ENCODE data around the gene NUP214.
"Not testable (repeated sequence)": the region's sequence is repeated elsewhere in the genome, so short reads cannot be mapped to it uniquely, and the experiment has no call there.

Gene NUP214

DNA sequence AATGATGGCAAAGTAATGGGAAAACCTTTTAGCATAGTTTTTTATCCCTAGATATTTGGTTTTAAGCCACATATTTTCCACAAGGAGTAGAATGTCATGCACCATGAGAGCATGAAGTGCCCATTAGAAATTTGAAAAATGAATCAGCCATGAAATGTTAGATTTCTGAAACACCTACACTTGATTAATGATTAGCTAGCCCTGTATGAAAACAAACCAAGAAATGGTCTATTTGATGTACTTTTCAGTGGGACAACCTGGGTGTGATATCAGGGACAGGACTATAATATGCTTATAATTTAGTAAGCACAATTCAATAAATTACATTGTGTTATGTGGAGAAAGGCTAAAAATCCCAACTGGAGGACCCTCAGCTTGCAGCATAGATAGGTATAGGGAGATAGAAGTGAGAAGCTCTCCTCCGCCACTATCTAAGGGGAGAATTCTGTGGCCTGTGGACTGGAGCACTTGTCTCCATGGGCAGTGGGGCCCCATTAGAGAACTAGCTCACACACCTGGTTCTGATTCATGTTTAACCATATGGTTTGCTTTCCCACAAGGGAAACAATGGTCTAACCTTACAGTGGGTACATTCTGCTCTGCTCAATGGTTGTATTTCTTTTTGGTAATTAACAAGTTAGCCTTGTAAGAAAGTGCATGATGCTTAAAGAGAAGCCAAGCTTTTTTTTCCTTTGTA, 35.2 kb downstream of the NUP214 start:
- no peak for DNase-seq (ENCODE audit: low read depth in 3 of 3)

DNA sequence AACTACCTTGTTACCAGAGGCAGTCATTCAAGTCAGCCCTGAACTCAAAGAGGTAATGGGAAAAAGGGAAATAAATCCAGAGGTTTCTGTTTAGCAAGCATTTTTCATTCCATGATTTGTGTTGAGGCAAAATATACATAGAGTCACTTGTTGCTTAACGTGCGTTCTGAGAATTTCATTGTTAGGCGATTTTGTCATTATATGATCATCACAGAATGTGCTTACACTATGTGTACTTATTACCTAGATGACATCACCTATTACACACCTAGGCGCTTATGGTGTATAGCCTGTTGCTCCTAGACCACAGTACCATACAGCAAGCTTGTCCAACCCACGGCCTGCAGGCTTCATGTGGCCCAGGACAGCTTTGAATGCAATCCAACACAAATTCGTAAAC, 36.2 kb downstream of the NUP214 start:
- no peak for DNase-seq (ENCODE audit: low read depth in 3 of 3)

DNA sequence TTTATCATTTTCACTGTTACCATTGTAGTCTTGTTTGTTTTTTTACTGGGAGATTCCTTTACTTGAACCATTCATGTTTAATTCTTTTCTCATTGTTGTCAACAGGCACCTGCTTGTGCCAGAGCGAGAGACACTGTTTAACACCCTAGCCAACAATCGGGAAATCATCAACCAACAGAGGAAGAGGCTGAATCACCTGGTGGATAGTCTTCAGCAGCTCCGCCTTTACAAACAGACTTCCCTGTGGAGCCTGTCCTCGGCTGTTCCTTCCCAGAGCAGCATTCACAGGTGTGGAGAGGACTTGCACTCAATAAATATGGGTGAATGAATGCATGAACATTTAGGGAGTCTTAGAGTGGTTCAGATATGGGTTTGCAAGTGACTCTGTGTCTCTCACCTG, 37.5 kb downstream of the NUP214 start:
- DNase-seq (ENCODE audit: low read depth in 3 of 3) = no peak

DNA sequence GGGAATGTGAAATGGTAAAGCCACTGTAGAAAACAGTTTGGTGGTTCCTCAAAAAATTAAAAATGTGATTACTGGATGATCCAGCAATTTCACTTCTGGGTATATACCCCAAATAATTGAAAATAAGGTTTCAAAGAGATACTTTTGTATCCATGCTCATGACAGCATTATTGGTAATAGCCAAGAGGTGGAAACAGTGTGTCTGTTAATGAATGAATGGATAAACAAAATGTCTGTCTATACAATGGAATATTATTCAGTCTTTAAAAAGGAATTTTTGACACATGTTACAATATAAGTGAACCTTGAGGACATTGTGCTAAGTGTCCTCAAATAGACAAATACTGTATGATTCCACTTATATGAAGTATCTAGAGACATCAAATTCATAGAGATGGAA, 40.1 kb downstream of the NUP214 start:
- DNase-seq (ENCODE audit: low read depth in 3 of 3) = no peak

DNA sequence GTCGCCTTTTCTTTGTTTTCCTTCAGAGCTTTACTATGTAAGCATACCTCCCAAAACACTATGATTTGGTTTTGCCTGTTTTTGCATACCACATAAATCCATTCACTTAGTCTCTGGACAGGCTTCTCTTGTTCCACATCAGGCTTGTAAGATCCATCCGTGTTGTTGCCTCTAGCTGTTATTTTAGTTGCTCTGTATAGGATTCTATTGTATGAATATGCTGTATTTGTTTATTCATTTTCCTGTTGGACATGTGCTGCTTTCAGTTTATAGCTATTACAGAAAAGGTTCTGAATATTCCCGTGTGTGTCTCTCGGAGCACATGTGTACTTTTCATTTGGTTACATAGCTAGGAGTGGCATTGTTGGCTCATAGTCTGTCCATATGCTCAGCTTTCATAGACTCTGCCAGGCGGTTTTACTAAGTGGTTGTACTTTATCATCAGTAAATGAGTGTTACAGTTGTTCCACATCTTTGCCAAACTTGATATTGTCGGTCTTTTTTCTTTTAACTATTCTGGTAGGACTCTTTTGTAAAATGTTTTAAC, 41.8 kb downstream of the NUP214 start:
- no peak for DNase-seq (ENCODE audit: low read depth in 3 of 3)

DNA sequence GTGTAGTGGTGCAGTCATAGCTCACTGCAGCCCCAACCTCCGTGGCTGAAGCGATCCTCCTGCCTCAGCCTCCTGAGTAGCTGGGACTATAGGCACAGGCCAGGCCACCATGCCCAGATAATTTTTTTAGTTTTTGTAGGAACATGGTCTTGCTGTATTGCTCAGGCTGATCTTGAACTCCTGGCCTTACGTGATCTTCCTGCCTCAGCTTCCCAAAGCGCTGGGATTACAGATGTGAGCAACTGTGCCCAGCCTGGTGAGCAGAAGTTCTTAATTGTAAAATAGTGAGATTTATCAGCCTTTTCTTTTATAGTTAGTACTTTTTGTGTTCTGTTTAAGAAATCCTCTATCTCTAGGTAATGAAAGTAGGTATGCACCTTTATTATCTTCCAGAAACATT, 42.5 kb downstream of the NUP214 start:
- no peak for DNase-seq (ENCODE audit: low read depth in 3 of 3)

DNA sequence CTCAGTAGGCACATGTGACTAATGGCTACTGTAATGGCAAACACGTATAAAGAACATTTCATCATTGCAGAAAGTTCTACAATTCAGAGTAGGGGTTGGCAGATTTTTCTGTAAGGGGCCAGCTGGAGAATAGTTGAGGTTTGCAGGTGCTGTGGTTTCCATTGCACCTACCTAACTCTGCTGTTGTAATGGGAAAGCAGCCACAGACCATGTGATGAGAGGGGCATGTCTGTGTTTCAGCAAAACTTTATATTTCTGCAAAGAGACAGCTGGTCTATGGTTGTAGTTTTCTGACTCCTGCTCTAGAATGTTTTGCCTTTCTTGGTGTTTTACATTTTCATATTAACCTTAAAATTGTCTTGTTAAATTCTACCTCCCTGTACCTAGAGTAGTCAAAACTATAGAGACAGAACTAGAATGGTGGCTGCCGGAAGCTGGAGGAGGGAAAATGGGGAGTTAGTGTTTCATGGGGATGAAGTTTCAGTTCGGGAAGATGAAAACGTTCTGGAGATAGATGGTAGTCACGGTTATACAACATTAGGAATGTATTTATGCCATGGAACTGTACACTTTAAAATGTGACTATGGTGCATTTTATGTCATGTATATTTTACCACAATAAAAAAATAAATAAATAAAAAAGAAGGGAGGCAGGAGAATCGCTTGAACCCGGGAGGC, 44.3 kb downstream of the NUP214 start:
- DNase-seq (ENCODE audit: low read depth in 3 of 3) = no peak

DNA sequence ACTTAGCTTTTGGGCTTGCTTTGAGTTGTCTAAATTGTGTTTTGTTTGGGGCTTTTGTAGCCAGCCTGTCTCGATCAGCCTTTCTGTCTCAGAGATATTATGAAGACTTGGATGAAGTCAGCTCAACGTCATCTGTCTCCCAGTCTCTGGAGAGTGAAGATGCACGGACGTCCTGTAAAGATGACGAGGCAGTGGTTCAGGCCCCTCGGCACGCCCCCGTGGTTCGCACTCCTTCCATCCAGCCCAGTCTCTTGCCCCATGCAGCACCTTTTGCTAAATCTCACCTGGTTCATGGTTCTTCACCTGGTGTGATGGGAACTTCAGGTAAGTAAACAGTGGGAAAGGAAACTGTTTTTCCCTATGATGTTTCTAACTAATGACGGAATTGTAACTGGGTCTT, 48.6 kb downstream of the NUP214 start:
- DNase-seq (ENCODE audit: low read depth in 3 of 3) = no peak

DNA sequence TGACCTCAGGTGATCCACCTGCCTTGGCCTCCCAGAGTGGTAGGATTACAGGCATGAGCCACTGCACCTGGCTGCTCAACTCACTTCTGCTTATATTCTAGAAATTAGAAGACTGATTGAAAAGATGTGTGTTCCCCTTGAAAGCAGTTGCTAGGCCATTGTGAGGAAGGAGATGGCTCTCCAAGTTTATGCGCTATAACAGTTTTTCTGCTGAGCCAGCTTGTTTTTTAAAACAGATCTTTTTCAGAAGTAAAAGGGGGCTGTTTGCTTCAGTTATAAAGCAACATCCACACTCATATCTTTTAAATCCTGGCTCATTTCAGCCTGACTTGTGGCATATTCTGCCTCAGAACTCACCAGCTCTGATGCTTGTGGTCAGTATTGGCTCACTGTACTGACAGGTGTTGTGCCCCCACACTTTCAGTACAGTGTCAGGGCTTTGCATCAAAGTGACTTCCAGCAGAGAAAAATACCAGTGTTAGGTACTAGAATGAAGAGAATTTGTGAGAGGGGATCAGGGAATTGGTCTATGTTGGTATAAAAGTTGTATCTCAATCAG, 49.4 kb downstream of the NUP214 start:
- no peak for DNase-seq (ENCODE audit: low read depth in 3 of 3)

DNA sequence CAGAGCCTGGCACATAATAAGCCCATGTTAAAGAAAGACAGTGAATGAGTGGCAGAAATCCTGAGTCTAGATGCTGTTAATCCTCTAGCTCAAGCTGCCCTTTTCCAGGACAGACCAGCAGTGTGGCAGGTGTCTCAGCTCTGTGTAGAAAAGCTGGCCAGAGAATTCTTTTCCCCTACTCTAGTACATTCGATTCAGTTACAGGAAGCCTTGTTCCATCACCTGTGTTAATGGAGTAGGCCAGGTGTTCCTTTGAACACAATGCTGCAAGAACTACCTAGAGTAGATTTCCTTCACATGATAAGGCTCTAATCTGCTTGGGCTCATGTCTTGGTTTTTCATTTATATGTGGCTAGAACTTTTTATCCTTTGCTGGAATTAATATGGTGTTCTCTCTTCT, 52.5 kb downstream of the NUP214 start:
- no peak for DNase-seq (ENCODE audit: low read depth in 3 of 3)

DNA sequence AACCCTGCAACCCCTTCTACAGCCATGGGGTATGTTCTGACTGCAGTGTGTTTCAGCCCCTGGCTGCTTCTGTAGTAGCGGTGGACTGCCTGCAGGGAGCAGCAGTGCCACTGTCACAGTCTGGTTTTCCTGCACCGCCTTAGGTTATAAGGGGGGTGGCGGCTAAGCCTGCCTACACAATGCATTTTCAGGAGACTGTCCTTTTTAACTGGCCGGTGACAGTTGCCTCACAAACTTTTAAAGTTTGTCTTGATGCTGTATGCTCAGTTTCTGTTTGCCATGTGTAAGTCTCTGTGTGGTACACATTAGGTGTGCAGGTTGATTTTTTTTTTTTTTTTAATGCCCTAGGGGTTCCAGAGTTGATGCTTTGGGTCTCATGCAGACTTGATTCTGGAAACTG, 53.0 kb downstream of the NUP214 start:
- peak; percentile 27 to 49 (median 45) for DNase-seq (ENCODE audit: low read depth in 3 of 3)

DNA sequence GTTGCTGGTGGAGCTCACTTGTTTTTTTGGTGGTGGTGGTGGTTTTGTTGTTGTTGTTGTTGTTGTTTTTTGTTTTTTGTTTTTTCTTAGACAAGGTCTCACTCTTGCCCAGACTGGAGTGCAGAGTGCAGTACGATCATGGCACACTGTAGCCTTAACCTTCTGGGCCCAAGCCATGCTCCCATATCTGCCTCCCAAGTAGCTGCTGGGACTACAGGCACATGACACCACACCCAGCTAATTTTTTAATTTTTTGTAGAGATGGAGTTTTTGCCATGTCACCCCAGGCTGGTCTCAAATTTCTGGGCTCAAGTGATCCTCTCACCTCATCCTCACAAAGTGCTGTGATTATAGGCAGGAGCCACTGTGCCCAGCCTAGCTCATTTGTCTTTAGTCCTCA, 53.5 kb downstream of the NUP214 start:
- no peak for DNase-seq (ENCODE audit: low read depth in 3 of 3)

DNA sequence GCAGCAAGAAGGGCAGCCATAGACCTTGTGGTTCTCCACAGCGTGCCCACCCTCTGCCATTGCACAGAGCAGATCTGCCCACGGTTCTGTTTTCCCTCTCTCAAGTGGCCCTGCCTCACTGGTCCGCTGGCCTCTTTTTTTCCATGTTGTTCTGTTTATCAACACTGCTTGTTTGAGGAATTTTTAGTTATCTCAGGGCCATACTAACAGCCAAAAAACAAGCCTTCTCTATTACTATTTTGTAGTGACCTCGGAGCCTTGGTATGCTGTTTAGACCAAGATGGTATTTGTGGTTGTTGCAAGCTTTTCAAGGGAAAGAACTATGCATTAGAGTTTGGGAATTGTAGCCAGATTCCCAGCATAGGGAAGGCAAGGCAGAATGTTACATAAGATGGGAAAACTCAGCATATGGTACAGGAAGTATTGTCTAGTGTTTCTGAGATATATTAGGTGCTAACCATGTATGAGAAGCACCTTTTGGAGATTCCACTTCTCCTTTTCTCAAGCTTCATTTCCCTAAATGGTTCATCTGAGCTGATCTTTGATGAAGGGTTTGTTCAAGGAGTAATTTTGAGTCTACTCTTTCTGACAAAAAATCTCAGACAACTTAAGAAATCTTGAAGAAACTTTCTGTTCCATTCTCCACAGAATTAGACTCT, 54.3 kb downstream of the NUP214 start:
- DNase-seq (ENCODE audit: low read depth in 3 of 3) = no peak

DNA sequence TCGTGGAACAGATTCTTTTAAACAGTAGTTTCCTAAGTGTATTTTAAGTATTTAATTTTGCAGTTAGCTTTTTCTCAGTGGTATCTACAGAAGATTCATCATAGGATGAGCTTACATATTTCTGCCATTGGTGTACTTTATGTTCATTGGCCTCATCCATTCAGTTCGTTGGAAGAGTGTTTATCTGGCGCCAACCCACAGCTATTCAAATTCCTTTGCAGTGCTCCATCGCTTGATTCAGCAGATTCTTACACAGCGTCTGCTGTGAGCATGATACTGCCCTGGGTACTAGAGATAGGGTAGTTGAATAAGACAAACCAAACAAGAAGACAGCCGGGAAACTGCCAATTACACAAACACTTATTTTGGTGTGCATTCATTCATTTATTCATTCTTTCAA, 55.1 kb downstream of the NUP214 start:
- no peak for DNase-seq (ENCODE audit: low read depth in 3 of 3)

DNA sequence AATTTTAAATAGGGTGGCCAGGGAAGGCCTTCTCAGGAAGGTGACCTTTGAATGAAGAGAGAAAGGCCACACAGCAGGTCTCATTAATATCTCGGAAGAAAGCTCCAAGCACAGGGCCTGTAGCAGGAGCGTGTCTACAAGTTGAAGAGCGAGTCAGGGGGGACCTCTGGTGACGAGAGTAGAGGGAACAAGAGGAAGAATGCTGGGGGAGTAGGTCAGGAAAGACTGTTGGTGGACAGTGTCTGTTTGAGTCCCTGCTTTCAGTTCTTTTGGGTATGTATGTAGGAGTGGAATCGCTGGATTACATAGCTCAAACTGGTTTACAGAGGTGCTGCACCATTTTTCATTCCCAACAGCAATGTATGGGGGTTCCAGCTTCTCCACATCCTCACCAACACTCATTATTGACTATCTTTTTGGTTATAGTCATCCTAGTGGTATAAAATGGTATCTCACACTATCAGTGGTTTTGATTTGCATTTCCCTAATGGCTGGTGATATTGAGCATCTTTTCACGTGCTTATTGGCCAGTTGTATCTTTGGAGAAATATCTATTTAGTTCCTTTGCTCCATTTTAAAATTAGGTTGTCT, 55.8 kb downstream of the NUP214 start:
- no peak for DNase-seq (ENCODE audit: low read depth in 3 of 3)

DNA sequence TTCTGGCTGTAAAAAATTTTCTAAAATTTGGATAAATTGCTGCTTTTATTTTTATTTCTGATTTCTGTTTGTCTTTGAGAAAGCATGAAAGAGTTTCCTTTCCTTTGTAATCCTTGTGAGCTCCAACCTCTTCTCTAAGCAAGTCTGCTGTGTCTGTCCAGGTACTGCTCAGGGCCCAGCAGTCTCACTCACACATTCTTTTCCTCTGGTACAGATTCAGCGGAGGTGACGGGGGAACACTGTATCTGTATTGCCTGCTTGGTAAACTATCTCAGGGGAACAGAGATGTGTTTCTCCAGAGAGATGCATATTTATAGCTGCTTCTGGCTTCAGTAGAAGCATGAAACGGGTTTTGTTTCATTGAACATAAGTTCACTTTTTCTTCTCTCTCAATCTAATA, 60.5 kb downstream of the NUP214 start:
- no peak for DNase-seq (ENCODE audit: low read depth in 3 of 3)

DNA sequence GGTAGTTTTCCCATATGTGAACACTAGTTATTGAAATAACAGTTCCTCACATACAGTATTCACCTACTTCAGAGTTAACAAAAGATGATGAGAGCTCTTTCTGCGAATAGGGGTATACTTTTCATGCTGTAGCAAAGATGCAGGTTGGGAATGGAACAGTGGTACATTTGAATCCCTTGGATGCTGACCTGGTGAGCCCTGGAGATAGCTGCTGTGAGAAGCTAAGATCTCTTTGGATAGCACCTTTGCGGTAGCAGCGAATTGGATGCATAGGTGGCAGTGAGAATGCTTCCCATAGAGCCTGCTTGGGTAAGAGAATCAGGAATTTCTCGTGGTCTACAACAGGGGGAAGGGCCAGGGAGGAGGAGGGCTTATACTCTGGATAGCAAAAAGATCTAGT, 61.2 kb downstream of the NUP214 start:
- DNase-seq (ENCODE audit: low read depth in 3 of 3) = no peak

DNA sequence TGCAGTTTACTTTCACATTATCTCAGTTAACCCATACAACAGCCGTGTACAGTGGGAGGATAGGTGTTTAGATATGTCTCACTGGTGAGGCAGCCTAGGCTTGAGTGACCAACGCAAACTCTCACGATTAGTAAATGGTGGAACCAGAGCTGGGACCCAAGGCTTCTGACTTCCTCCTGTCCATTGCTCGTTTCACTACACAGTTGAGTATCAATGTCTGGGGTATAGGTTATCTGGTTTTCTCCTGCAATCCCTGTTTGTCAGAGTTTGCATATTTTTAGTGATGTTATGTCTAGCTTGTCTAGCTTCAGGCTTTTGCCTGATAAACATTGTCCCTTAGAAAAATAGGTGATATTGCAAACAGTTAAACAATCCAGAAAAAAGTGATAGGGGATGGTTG, 62.6 kb downstream of the NUP214 start:
- DNase-seq (ENCODE audit: low read depth in 3 of 3) = no peak

DNA sequence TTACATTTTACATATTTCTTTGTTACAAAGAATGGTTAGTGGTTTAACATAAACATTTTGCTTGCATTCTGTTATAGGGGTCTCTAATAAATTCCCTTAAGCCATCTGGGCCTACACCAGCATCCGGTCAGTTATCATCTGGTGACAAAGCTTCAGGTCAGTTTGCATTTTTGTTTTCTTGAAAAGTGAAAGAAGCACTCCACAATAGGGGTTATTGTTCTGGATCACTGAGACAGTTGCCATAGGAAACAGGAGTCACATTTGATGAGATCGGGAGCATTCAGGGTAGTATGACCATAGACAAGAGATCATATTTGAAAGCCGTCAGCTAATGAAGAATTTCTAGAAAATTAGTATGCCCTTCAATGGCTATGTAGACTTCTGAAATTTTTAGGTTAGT, 63.6 kb downstream of the NUP214 start:
- DNase-seq (ENCODE audit: low read depth in 3 of 3) = no peak

DNA sequence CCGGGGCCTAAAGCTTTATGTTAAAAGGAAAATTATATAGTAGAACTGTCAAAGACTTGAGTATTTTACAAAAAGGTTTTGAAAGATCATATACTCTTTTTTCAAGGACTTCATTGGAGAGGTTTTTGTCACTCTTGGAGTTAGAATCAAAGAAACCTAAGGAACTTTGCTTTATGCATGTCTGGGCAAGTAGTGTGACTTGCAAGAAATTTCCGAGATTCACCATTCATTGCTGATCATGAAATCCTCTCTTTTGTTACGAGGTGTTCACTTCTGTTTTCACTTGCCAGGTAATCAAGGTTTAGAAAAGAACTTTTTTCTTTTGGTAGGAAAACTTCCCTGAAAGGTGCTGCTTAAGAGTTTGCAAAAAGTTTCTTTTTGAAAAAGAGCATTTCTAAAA, 64.8 kb downstream of the NUP214 start:
- DNase-seq (ENCODE audit: low read depth in 3 of 3) = no peak

DNA sequence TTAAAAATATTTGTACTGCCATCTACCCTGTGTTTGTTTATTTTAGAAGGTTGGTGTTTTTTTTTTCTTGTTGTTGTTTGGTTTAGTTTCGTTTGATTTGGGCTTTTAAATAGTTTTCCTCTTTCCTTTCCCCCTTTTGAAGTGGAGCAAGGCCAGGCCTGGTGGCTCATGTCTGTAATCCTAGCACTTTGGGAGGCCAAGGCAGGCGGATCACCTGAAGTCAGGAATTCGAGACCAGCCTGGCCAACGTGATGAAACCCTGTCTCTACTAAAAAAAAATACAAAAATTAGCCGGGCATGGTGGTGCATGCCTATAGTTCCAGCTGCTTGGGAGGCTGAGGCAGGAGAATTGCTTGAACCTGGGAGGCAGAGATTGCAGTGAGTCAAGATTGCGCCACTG, 65.6 kb downstream of the NUP214 start:
- not testable (repeated sequence) for DNase-seq (ENCODE audit: low read depth in 3 of 3)

DNA sequence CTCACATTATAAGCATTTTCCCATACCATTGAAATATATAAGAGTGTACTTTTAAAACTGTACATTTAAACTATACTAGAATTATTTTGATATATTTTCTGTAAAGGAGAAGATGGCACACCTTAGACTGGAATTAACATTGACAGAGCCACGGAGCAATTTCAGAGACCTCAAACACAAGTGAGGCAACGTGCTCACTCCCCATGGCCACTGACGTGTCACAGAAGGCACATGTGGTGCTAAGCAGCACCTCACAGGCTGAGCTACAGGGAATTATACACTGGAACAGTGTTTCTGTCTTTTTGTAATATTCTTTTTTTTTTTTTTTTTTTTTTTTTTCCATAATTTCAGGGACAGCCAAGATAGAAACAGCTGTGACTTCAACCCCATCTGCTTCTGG, 66.5 kb downstream of the NUP214 start:
- DNase-seq (ENCODE audit: low read depth in 3 of 3) = no peak
